22Rv1 (cell line): ENCODE measurements around the gene NCKIPSD.

Experiments
- H3K27ac ChIP-seq: fragments of 450-650 bp; 2 replicates; pipeline ENCODE4 v1.5.1; 2017
- CTCF ChIP-seq: fragments of 450-650 bp; IDR thresholded peaks from 2 replicates; pipeline ENCODE4 v1.5.1; 2017; ENCODE audit warnings: mild to moderate bottlenecking
- ZFX ChIP-seq: fragments of 450-650 bp; IDR thresholded peaks from 2 replicates; pipeline ENCODE4 v1.6.1; 2017; ENCODE audit warnings: antibody characterized with exemption, borderline replicate concordance

The NCKIPSD gene

GRCh38 chr3:48716508-48716981, 30.8 kb upstream of the NCKIPSD start:
- TF ChIP-seq CTCF (no peak), ZFX (no peak)
- H3K27ac ChIP-seq, result peak overlapping the region; percentile 79

GRCh38 chr3:48715174-48715800, 29.6 kb upstream of the NCKIPSD start:
- TF ChIP-seq ZFX, result no peak
- TF ChIP-seq CTCF, result no peak

GRCh38 chr3:48711727-48712126, 26.0 kb upstream of the NCKIPSD start:
- TF ChIP-seq CTCF (no peak), ZFX (no peak)
- no peak overlapping the region for H3K27ac ChIP-seq

More at GRCh38 chr3:48715174-48715800, 29.6 kb upstream of the NCKIPSD start:
- peak overlapping the region; percentile 79; the same call in 1 of the 2 replicates for H3K27ac ChIP-seq

GRCh38 chr3:48709051-48709461, 23.3 kb upstream of the NCKIPSD start:
- peak overlapping the region; percentile 17; the same call in 1 of the 2 replicates for H3K27ac ChIP-seq

GRCh38 chr3:48708481-48708889, 22.8 kb upstream of the NCKIPSD start:
- H3K27ac ChIP-seq, result peak overlapping the region; percentile 17; the same call in 1 of the 2 replicates
- TF ChIP-seq ZFX (no peak), CTCF (no peak)

More at GRCh38 chr3:48709051-48709461, 23.3 kb upstream of the NCKIPSD start:
- TF ChIP-seq CTCF (no peak), ZFX (no peak)

GRCh38 chr3:48707157-48707556, 21.4 kb upstream of the NCKIPSD start:
- TF ChIP-seq CTCF, result no peak
- H3K27ac ChIP-seq, result no peak overlapping the region

GRCh38 chr3:48702320-48702920, 16.7 kb upstream of the NCKIPSD start:
- H3K27ac ChIP-seq, result no peak overlapping the region
- TF ChIP-seq CTCF (no peak), ZFX (no peak)
